Measurements from ENCODE around the gene MPDZ.

DNA sequence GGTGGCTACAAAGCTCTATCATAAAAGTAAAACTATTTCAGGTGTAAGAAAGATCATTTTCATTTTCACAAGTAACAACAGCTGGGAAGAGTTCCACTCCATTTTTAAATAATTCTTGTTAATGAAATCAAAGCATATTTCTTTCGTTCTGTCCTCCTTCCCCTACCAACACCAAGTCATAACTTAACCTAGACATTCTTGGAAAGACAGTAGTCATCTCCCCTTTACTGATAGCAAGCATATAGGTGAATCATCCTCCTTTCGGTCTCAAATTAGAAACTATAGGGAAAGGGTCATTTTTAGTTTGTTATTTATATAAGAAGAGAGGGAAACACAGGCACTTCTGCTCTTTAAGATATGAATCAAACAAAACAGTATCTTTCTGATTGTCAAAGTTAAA lies 38.2 kb downstream of the MPDZ start:
- TF ChIP-seq EZH2 (IDR thresholded peaks at IDR 0.05; ENCODE audit: borderline replicate concordance, low read length) (no peak), CTCF (IDR thresholded peaks at IDR 0.05; ENCODE audit: low read length) (no peak)

All from OCI-LY1 (cell line).